MCF 10A (cell line): ENCODE results near the gene LAMTOR4. TPM values are rescaled to one million over a fixed set of nuclear protein-coding genes. Genes with fewer than 3 reads are reported as not detected.

Experiments used
- BruUV-seq: library from RNA; stranded (reverse); fragments of 400-500 nt; replicated peaks from 2 replicates; lab custom pipeline; 2021; lab: Mats Ljungman, UMichigan
- CTCF ChIA-PET: fragments of 300-600 bp; sonication (Branson Sonifier 250); formaldehyde crosslinking; extraction: SDS; loops from one replicate; lab custom pipeline; 2021; ENCODE audit warnings: antibody characterized with exemption, inconsistent platforms; lab: Yijun Ruan, JAX
- POLR2A ChIA-PET: fragments of 300-600, 350-650 bp; sonication (Branson Sonifier 250); formaldehyde crosslinking; extraction: SDS; loops from one replicate; lab custom pipeline; 2020; ENCODE audit warnings: antibody characterized with exemption, inconsistent platforms; lab: Yijun Ruan, JAX
- DNase-seq: peaks from one replicate; pipeline ENCODE4 v3.0.0-alpha.2; 2018; ENCODE audit not compliant: unreplicated experiment
- H3K27ac Mint-ChIP-seq: one replicate; pipeline ENCODE4 v1.8.0; 2022; ENCODE audit warnings: mild to moderate bottlenecking, low read depth, mixed read lengths; ENCODE audit not compliant: unreplicated experiment
- H3K27me3 Mint-ChIP-seq: one replicate; pipeline ENCODE4 v1.8.0; 2022; ENCODE audit warnings: mixed read lengths; ENCODE audit not compliant: insufficient read depth, unreplicated experiment
- H3K36me3 Mint-ChIP-seq: one replicate; pipeline ENCODE4 v1.8.0; 2022; ENCODE audit warnings: mild to moderate bottlenecking, moderate library complexity, mixed read lengths; ENCODE audit not compliant: insufficient read depth, unreplicated experiment
- H3K4me1 Mint-ChIP-seq: one replicate; pipeline ENCODE4 v1.8.0; 2022; ENCODE audit warnings: mixed read lengths; ENCODE audit not compliant: insufficient read depth, unreplicated experiment
- H3K4me3 Mint-ChIP-seq: one replicate; pipeline ENCODE4 v1.8.0; 2022; ENCODE audit warnings: mild to moderate bottlenecking, moderate library complexity, mixed read lengths; ENCODE audit not compliant: unreplicated experiment
- H3K9me3 Mint-ChIP-seq: one replicate; pipeline ENCODE4 v1.8.0; 2022; ENCODE audit warnings: mixed read lengths; ENCODE audit not compliant: unreplicated experiment
- intact Hi-C: fragments of 100-400 bp; cut with micrococcal nuclease; formaldehyde crosslinking; loops from 2 replicates; pipeline ENCODE4 v1.14.1; 2022
- total RNA-seq: library from RNA; stranded (reverse); gene quantifications from 2 replicates; pipeline ENCODE4 v1.2.3, GENCODE V29; 2022
- TF ChIP-seq, protein P1 (sequence below): fragments of 200-600 bp; IDR thresholded peaks from one replicate; pipeline ENCODE4 v1.8.0; 2022; ENCODE audit warnings: antibody characterized with exemption, mild to moderate bottlenecking; ENCODE audit not compliant: unreplicated experiment

Gene LAMTOR4
- total RNA-seq, 1 experiment from 2014 or later: 76.6 TPM

DNA sequence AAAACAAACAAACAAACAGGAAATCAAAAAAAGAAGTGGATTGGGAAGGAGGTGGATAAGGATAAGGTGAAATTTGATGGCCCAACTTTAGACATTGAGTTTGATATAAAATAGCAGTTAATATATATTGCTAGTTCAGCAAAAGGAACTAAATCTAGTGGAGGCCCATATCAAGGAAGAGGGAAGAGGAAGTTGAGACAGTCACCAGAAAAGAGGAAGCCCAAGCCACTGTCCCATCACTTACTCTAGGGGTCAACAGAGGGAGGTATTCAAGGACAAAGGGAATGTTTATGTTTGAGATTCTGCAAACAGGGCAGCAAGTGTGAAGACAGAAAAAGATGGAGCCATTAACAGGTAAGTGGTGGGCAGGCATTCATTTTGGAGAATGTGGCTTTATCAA, 3.7 kb downstream of the LAMTOR4 start:
- CTCF ChIA-PET: interaction anchor here (0.7 kb wide), 1 partner anchor 17 kb away, joined by 3 read pairs; no protein-coding TSS in a partner anchor
- TF ChIP-seq, protein P1, sequence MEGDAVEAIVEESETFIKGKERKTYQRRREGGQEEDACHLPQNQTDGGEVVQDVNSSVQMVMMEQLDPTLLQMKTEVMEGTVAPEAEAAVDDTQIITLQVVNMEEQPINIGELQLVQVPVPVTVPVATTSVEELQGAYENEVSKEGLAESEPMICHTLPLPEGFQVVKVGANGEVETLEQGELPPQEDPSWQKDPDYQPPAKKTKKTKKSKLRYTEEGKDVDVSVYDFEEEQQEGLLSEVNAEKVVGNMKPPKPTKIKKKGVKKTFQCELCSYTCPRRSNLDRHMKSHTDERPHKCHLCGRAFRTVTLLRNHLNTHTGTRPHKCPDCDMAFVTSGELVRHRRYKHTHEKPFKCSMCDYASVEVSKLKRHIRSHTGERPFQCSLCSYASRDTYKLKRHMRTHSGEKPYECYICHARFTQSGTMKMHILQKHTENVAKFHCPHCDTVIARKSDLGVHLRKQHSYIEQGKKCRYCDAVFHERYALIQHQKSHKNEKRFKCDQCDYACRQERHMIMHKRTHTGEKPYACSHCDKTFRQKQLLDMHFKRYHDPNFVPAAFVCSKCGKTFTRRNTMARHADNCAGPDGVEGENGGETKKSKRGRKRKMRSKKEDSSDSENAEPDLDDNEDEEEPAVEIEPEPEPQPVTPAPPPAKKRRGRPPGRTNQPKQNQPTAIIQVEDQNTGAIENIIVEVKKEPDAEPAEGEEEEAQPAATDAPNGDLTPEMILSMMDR: no peak
- Mint-ChIP-seq H3K9me3 (no peaks in the 10 kb centered on the region), H3K4me3 (no peak overlapping the region), H3K27me3 (no peaks in the 10 kb centered on the region), H3K36me3 (peaks cover 44% of the 10 kb centered on the region), H3K4me1 (peaks cover 22% of the 10 kb centered on the region), H3K27ac (no peak overlapping the region)
- no TSS peak for BruUV-seq
- POLR2A ChIA-PET: interaction anchor here (0.6 kb wide), 1 partner anchor 50 kb away, joined by 3 read pairs; no protein-coding TSS in a partner anchor
- intact Hi-C loops: no loop called here
- no peak for DNase-seq

DNA sequence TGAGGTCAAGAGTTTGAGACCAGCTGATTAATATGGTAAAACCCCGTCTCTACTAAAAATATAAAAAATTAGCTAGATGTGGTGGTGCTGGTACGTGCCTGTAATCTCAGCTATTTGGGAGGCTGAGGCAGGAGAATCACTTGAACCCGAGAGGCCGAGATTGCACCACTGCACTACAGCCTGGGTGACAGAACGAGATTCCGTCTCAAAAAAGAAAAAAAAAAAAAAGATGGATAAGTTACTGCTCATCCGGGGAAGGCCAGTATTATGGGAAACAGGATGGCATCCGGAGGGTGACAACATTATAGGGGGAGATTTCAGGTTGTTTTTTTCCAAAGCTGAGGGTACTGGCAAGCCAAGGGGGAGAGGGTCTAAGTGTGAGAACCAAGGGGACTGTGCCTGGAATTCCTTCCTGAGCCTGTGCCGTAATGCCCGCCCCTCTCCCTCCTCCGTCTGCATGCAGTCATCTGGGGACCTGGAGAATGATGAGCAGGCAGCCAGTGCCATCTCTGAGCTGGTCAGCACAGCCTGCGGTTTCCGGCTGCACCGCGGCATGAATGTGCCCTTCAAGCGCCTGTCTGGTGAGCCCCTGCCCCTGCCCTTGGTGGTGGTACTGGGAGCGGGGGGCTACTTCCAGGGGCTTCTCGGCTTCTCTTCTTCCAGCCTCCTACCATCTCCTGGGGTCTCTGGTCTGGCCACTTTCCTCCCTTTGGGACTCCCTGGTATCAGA, 4.4 kb downstream of the LAMTOR4 start:
- intact Hi-C loops: no loop called here
- Mint-ChIP-seq H3K36me3 (peaks cover 44% of the 10 kb centered on the region), H3K27ac (no peak overlapping the region), H3K4me3 (no peak overlapping the region), H3K4me1 (peaks cover 26% of the 10 kb centered on the region), H3K27me3 (no peaks in the 10 kb centered on the region), H3K9me3 (no peaks in the 10 kb centered on the region)
- DNase-seq: no peak
- TF ChIP-seq, protein P1: no peak
- POLR2A ChIA-PET: interaction anchor here (0.6 kb wide), 1 partner anchor 49 kb away, joined by 3 read pairs; no protein-coding TSS in a partner anchor
- TSS peak; percentile 16 for BruUV-seq
- CTCF ChIA-PET: interaction anchor here (0.7 kb wide), 1 partner anchor 18 kb away, joined by 3 read pairs; no protein-coding TSS in a partner anchor

GRCh38 chr7:100153708-100154535, 5.2 kb downstream of the LAMTOR4 start:
- no peak overlapping the region for H3K27ac Mint-ChIP-seq
- no peak for DNase-seq
- H3K4me3 Mint-ChIP-seq: no peak overlapping the region
- CTCF ChIA-PET: no interaction called here
- TF ChIP-seq, protein P1: no peak
- intact Hi-C loops: no loop called here
- POLR2A ChIA-PET: no interaction called here
- BruUV-seq: no TSS peak
- no peaks in the 10 kb centered on the region for H3K9me3 Mint-ChIP-seq
- no peaks in the 10 kb centered on the region for H3K27me3 Mint-ChIP-seq
- H3K4me1 Mint-ChIP-seq: peaks cover 26% of the 10 kb centered on the region
- H3K36me3 Mint-ChIP-seq: peaks cover 44% of the 10 kb centered on the region
